Measurements from ENCODE around the gene CEP89.
"Not testable (repeated sequence)": the region's sequence is repeated elsewhere in the genome, so short reads cannot be mapped to it uniquely, and the experiment has no call there.

CEP89 gene

DNA sequence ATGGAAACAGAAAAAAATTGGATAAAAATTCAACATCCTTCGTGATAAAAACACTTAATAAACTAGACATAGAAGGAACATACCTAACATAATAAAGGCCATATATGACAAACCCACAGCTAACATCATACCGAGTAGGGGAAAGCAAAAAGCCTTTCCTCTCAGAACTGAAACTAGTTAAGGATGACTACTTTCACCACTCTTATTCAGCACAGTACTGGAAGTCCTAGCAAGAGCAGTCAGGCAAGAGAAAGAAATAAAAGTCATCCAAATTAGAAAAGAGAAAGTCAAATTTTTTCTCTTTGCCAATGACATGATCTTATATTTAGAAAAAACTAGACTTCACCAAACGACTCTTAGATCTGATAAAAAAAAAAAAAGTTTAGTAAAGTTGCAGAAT lies 76.4 kb downstream of the CEP89 start:
- no peak for DNase-seq (ENCODE audit: low read depth in 2 of 2)

GRCh38 chr19:32891609-32892008 lies 80.1 kb downstream of the CEP89 start:
- DNase-seq (ENCODE audit: low read depth in 2 of 2): no peak

GRCh38 chr19:32890841-32891240 lies 80.9 kb downstream of the CEP89 start:
- no peak for DNase-seq (ENCODE audit: low read depth in 2 of 2)

- DNase-seq (ENCODE audit: low read depth in 2 of 2): no peak
These were observed 81.4 kb downstream of the CEP89 start for GRCh38 chr19:32890326-32890725.

- DNase-seq (ENCODE audit: low read depth in 2 of 2): no peak
These were observed 82.4 kb downstream of the CEP89 start for GRCh38 chr19:32889137-32889934.

GRCh38 chr19:32887572-32888215 lies 84.1 kb downstream of the CEP89 start:
- no peak for DNase-seq (ENCODE audit: low read depth in 2 of 2)

- no peak for DNase-seq (ENCODE audit: low read depth in 2 of 2)
These were observed 85.5 kb downstream of the CEP89 start for GRCh38 chr19:32886241-32886640.

GRCh38 chr19:32885255-32885654 lies 86.5 kb downstream of the CEP89 start:
- DNase-seq (ENCODE audit: low read depth in 2 of 2): not testable (repeated sequence)

- DNase-seq (ENCODE audit: low read depth in 2 of 2): no peak
These were observed 90.0 kb downstream of the CEP89 start for GRCh38 chr19:32881766-32882165.

GRCh38 chr19:32880622-32881021 lies 91.1 kb downstream of the CEP89 start:
- DNase-seq (ENCODE audit: low read depth in 2 of 2): no peak

GRCh38 chr19:32879741-32880140 lies 92.0 kb downstream of the CEP89 start:
- DNase-seq (ENCODE audit: low read depth in 2 of 2): no peak

DNA sequence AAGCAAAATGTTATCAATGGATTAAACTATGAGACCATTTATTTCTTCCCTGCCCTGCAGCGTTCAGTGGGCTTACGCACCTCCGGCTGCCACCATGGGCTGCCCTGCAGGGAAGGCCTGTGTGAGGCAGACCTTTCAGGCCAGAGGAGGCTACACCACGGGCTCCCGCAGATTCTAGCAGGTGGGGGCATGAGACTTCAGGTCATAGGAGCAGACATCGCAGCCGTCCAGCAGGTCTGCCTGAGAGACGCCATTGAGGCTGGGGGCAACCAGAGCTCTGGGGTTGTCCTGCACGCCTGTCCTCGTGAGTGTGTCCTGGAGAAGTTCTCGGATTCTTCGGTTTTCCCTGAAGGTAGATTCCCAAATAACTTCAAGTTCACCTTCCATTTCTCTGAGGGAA lies 92.8 kb downstream of the CEP89 start:
- no peak for DNase-seq (ENCODE audit: low read depth in 2 of 2)

DNA sequence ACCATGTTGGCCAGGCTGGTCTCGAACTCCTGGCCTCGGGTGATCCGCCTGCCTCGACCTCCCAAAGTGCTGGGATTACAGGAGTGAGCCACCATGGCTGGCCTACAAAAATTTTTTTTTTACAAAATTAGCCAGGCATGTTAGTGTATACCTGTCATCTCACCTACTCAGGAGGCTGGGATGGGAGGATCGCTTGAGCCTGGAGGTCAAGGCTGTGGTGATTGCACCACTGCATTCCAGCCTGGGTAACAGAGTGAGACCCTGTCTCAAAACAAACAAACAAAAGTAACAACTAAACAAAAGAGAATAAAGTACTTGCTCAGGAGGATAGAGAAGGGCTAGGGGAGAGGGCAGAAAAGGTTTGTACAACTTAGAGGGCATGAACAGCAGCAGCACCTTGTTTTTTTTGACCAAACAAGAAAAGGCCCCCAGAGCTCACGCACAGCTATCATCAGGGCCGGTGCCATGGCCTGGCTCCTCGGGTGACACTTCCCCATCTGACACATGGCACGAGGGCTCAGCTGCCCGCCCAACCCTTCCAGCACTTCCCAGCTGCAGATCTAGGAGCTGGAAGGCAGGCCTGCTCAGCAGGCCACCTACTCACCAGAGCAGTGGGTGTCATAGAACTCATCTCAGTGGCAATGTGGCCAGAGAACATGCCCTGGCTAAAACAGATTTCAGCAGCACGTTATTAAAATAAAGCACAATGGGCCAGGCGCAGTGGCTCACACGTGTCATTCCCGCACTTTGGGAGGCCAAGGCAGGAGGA lies 93.6 kb downstream of the CEP89 start:
- no peak for DNase-seq (ENCODE audit: low read depth in 2 of 2)

GRCh38 chr19:32877323-32877912 lies 94.3 kb downstream of the CEP89 start:
- no peak for DNase-seq (ENCODE audit: low read depth in 2 of 2)

- no peak for DNase-seq (ENCODE audit: low read depth in 2 of 2)
These were observed 94.9 kb downstream of the CEP89 start for GRCh38 chr19:32876919-32877285.

DNA sequence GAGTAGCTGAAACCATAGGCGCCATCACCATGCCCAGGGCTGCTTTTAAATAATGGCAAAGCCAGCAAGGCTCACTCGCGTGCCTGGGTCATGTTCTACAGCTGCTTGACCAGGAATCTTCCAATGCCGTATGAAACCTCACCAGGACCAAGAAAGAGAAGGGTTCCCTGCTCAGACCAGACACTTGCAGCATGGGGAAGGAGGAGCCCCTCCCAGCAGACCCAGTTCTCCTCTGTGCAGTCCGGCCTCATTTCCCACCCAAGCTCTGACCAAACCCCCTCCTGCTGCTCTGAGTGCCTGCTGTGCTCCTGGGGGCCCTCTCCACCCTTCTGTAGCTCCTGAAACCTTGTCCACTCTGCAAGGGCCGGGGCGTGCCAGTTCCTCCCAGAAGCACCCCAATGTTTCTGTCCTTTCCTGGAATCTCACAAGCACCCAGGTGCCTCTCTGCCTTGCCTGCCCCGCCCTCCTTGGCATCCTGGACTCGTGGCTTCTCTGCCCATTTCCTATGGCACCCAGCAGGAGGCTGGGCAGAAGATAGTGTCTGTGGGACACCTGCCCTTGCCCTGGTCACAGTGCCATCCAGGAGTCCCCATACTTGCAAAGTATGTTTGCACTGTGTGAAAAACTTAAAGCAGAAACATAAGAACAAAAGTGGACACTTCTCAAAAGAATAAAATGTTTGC lies 95.4 kb downstream of the CEP89 start:
- DNase-seq (ENCODE audit: low read depth in 2 of 2): no peak

DNA sequence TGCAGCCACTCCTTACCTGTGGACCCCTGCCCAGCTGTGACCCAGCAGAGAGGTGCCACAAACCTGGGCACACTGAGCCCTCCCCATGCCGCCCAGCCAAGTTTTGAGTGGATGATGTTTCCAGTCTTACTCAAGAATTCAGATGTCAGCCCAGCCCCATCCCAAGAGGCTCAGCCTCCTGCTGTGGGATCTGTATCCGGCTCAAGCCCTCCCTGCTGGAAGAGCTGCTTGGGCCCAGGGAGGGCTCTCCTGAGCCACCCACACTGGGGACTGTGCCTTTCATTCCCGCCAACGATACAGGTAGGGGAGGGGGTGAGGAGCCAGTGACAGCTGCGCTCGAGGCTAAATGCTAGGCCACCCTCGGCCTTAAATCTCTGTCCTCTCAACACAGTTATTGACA lies 96.3 kb downstream of the CEP89 start:
- no peak for DNase-seq (ENCODE audit: low read depth in 2 of 2)

GRCh38 chr19:32874605-32875004 lies 97.2 kb downstream of the CEP89 start:
- DNase-seq (ENCODE audit: low read depth in 2 of 2): no peak

- no peak for DNase-seq (ENCODE audit: low read depth in 2 of 2)
These were observed 98.4 kb downstream of the CEP89 start for GRCh38 chr19:32873247-32873959.

DNA sequence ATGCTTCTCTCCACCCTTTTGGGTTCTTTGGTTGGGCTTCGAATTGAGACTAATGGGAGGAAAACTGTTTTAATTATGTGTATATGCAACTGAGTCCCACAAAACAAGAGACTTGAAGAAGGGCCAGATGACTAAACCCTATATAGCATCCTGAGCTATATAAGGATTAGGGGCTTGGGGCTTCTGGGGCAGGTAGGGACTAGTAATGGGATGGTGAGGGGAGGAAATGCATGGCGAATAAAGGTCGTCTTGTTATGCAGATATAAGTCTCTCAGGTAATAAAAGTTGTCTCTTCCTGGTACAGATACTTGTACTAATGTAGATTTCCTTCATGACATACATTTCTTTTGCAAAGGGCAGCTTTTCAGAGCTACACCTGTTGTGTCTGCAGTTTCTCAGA lies 99.4 kb downstream of the CEP89 start:
- no peak for DNase-seq (ENCODE audit: low read depth in 2 of 2)

- DNase-seq (ENCODE audit: low read depth in 2 of 2): no peak
These were observed 100.7 kb downstream of the CEP89 start for GRCh38 chr19:32870981-32871451.
